ENCODE measurements around the gene SNAI3.

DNA sequence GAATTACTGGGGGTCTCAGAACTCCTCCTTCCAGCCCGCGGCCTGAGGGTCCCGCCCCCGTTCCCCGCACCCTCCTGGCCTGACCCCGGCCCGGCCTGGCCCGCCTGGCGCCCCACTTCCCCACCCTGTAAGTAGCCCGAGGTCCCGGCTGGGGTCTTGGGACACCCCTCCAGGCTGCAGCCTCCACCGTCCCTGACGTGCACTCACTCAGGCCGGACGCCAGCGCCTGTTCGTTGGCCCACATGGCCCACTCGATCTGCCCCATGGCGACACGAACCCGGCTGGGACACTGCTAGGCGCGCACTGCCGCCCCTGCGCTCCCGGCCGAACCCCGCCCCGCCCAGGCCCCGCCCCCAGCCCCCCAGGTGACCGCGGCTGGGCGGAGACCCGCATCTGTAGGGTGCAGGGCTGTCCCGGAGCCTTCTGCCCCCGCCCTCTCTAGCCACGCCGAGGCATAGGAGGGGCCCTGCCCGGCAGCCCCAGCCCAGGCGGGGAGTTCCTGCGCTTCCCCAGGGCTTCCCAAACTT is 35.5 kb downstream of the SNAI3 start, which contains the start of gene CYBA:
- TF ChIP-seq, protein P1, sequence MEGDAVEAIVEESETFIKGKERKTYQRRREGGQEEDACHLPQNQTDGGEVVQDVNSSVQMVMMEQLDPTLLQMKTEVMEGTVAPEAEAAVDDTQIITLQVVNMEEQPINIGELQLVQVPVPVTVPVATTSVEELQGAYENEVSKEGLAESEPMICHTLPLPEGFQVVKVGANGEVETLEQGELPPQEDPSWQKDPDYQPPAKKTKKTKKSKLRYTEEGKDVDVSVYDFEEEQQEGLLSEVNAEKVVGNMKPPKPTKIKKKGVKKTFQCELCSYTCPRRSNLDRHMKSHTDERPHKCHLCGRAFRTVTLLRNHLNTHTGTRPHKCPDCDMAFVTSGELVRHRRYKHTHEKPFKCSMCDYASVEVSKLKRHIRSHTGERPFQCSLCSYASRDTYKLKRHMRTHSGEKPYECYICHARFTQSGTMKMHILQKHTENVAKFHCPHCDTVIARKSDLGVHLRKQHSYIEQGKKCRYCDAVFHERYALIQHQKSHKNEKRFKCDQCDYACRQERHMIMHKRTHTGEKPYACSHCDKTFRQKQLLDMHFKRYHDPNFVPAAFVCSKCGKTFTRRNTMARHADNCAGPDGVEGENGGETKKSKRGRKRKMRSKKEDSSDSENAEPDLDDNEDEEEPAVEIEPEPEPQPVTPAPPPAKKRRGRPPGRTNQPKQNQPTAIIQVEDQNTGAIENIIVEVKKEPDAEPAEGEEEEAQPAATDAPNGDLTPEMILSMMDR (IDR thresholded peaks at IDR 0.05; ENCODE audit: low read depth, low read length), result no peak
- TF ChIP-seq EZH2phosphoT487 (IDR thresholded peaks at IDR 0.05; ENCODE audit: low read depth), result no peak

All from OCI-LY3 (cell line).